Heart left ventricle (tissue), 16 donors: ENCODE results near the gene CLEC4D. TPM values are rescaled to one million over a fixed set of nuclear protein-coding genes. Genes with fewer than 3 reads are reported as not detected.

Source experiments
- ATAC-seq, 4 donors: fragments of 200-7000 bp; cut with Tn5 transposase; one replicate each; pipeline ENCODE4 v1.9.1; 2020 to 2022; ENCODE audit warnings: moderate library complexity in 4 of 4, mild to moderate bottlenecking in 3 of 4, moderate number of reproducible peaks in 1 of 4
- DNase-seq, 5 donors: peaks; one replicate each; pipeline ENCODE4 v3.0.0-alpha.2; 2020
- H3K27ac ChIP-seq, 12 donors: fragments of 200-600 bp; sonication (generic) in 4 of 12; one replicate each; pipeline versions ENCODE4 v1.5.0 to v1.8.0; 2016 to 2022; ENCODE audit warnings: mild to moderate bottlenecking in 2 of 12
- H3K27me3 ChIP-seq, 9 donors: fragments of 200-600 bp; sonication (generic) in 2 of 9; one replicate each; pipeline versions ENCODE4 v1.5.1 to v1.8.0; 2016 to 2022; ENCODE audit warnings: mild to moderate bottlenecking in 3 of 9
- H3K36me3 ChIP-seq, 9 donors: fragments of 200-600 bp; sonication (generic) in 2 of 9; one replicate each; pipeline versions ENCODE4 v1.5.0 to v1.8.0; 2018 to 2022; ENCODE audit warnings: mild to moderate bottlenecking in 2 of 9
- H3K4me1 ChIP-seq, 12 donors: fragments of 200-600 bp; sonication (generic) in 4 of 12; one replicate each; pipeline versions ENCODE4 v1.5.0 to v1.8.0; 2016 to 2022; ENCODE audit warnings: mild to moderate bottlenecking in 3 of 12
- H3K4me3 ChIP-seq, 12 donors: fragments of 200-600 bp; sonication (generic) in 4 of 12; one replicate each; pipeline versions ENCODE4 v1.5.0 to v1.8.0; 2017 to 2022; ENCODE audit warnings: mild to moderate bottlenecking in 9 of 12, moderate library complexity in 4 of 12
- H3K9me3 ChIP-seq, 12 donors: fragments of 200-600 bp; sonication (generic) in 4 of 12; one replicate each; pipeline versions ENCODE4 v1.5.0 to v1.8.0; 2016 to 2022; ENCODE audit warnings: mild to moderate bottlenecking in 1 of 12
- POLR2A ChIP-seq, 2 donors: fragments of 450-650 bp; IDR thresholded peaks; one replicate each; pipeline ENCODE4 v1.6.1; 2017; ENCODE audit warnings: antibody characterized with exemption in 2 of 2, mild to moderate bottlenecking in 2 of 2, moderate library complexity in 2 of 2
- WGBS, 4 donors: extraction: QIAGEN DNeasy Blood & Tissue Kit in 2 of 4; methylation state at CpG; one replicate each; pipeline versions ENCODE4 v1.1.5 to v1.1.7; 2013 to 2018; 5-methylcytosine and 5-hydroxymethylcytosine counted together
- intact Hi-C, 10 donors: fragments of 100-400 bp; cut with DNase I; formaldehyde crosslinking; loops; one replicate each; pipeline versions ENCODE4 v1.11.1 to v1.14.2; 2022
- polyA plus RNA-seq, 2 donors: library from polyadenylated mRNA; stranded (reverse); fragments of 200-250 nt; gene quantifications; one replicate each; pipeline ENCODE4 v1.2.3, GENCODE V29; 2013
- total RNA-seq, 9 donors: library from RNA; depleted of rRNA in 2 of 9; stranded (reverse); fragments of >200 nt in 2 of 9; fragmentation: NEBNext Ultra II Directional in 3 of 9; extraction: Animal tissue kit (Norgen Biotek cat#: 25700) in 3 of 9; gene quantifications; one replicate each; pipeline versions ENCODE4 v1.1.0 to v1.2.4, GENCODE V29; 2016 to 2023
- TF ChIP-seq, protein P1 (sequence below), 12 donors: fragments of 200-600 bp; sonication (generic) in 4 of 12; IDR thresholded peaks; one replicate each; pipeline versions ENCODE4 v1.5.0 to v1.8.0; 2018 to 2022; ENCODE audit warnings: antibody characterized with exemption in 12 of 12, mild to moderate bottlenecking in 5 of 12
- donor health status: ischemic (EF 13 %, LVEDD 7.1; RV severe dilation, severe dysfunction).
- donor health status: healthy with polysubstance abuse.
- donor health status: DM: no; HTN: yes; CAD: no.
- donor health status: DM: no; HTN: no; CAD: no.
- donor health status: ischemic (EF 25% LVEDD 6.9; RV normal size, moderate dysfunction).
- donor health status: ischemic (EF 25% LVEDD 5.7; RV mildly dilated, moderate dysfunction).
- donor health status: healthy.
- donor health status: DM: yes; HTN: yes; CAD: no.
- donor health status: ischemic (EF 35%, LVEDD 5.7; RV mildly dilated, moderate dysfunction).
- donor health status: nonischemic (EF 11% LVEDD 7.7; RV severe dilation, severe dysfunction).
- donor health status: DM: yes; HTN: yes; CAD: no.
- donor health status: PGD.
- donor health status: ischemic (EF 29% LVEDD 5.4; RV normal size, mild dysfunction).
- donor health status: nonischemic (EF 23%, LVEDD 6.1; RV moderate dilation, normal function).

CLEC4D gene
- total and polyA plus RNA-seq, 11 donors: 0.10 to 0.72 (median 0.30) TPM; not detected in 5

DNA sequence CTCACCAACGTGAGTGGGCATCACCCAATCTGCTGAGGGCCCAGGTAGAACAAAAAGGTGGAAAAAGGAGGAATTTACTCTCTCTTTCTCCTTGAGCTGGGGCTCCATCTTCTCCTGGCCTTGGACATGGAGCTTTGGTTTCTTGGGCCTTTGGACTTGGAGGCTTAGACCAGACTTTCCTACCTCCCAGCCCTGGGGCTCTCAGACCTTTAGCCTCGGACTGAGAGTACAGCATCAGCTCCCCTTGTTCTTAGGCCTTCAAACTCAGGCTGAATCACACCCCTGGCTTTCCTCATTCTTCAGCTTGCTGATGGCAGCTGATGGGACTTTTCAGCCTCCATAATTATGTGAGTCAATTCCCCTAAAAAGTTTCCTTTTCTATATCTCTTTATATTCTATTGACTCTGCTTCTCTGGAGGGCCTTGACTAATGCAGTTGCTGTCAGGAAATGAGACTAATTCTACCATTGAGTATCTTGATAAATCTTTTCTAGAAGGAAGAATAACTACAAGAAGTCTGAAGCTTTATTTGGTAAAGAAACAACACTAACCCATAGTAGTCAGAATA, 43.3 kb downstream of the CLEC4D start:
- H3K36me3 ChIP-seq: no peaks in the 10 kb centered on the region
- ATAC-seq (no peak), DNase-seq (no peak)
- WGBS, 4 donors: 70 to 77% (median 74%) methylated on average over 2 of the region's 2 CpGs
- H3K4me3 ChIP-seq: no peak overlapping the region
- no peaks in the 10 kb centered on the region for H3K4me1 ChIP-seq
- H3K9me3 ChIP-seq: peaks cover 0 to 6% (median 0%) of the 10 kb centered on the region in 12 donors
- no peak overlapping the region for H3K27ac ChIP-seq
- intact Hi-C loops: loop anchor here in 1 of 10 donors (10.0 kb wide), 1 partner anchor 318 kb away; no protein-coding TSS in a partner anchor
- no peaks in the 10 kb centered on the region for H3K27me3 ChIP-seq
- TF ChIP-seq, protein P1, sequence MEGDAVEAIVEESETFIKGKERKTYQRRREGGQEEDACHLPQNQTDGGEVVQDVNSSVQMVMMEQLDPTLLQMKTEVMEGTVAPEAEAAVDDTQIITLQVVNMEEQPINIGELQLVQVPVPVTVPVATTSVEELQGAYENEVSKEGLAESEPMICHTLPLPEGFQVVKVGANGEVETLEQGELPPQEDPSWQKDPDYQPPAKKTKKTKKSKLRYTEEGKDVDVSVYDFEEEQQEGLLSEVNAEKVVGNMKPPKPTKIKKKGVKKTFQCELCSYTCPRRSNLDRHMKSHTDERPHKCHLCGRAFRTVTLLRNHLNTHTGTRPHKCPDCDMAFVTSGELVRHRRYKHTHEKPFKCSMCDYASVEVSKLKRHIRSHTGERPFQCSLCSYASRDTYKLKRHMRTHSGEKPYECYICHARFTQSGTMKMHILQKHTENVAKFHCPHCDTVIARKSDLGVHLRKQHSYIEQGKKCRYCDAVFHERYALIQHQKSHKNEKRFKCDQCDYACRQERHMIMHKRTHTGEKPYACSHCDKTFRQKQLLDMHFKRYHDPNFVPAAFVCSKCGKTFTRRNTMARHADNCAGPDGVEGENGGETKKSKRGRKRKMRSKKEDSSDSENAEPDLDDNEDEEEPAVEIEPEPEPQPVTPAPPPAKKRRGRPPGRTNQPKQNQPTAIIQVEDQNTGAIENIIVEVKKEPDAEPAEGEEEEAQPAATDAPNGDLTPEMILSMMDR (IDR thresholded peaks at IDR 0.05): no peak
- TF ChIP-seq POLR2A (IDR thresholded peaks at IDR 0.05): no peak

DNA sequence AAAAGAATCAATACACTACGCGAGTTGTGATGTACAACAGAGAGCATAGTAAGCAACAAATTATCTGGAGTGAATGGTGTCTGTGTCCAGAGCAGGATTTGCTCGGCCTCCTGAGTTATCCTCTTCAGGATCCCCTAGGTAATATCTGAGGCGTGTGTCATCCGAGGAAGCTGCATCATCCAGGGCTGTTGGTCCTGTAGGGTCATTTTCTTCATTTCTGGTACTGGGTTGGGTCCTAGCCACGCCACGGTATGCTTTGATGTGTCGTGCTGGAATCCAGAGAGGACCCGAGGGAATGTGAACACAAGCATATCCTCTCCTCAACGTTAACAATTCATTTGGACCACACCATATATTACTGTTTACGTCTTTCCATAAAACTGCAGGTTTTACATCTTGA, 46.4 kb downstream of the CLEC4D start:
- peaks cover 0 to 27% (median 6%) of the 10 kb centered on the region in 12 donors for H3K9me3 ChIP-seq
- H3K27ac ChIP-seq: no peak overlapping the region
- no peak overlapping the region for H3K4me3 ChIP-seq
- H3K4me1 ChIP-seq: no peaks in the 10 kb centered on the region
- H3K27me3 ChIP-seq: no peaks in the 10 kb centered on the region
- ATAC-seq: no peak
- 67 to 83% (median 77%) methylated on average over 11 of the region's 11 CpGs for WGBS, 4 donors
- intact Hi-C loops: loop anchor here in 1 of 10 donors (10.0 kb wide), 1 partner anchor 315 kb away; no protein-coding TSS in a partner anchor
- no peak for DNase-seq
- H3K36me3 ChIP-seq: no peaks in the 10 kb centered on the region
- TF ChIP-seq, protein P1 (IDR thresholded peaks at IDR 0.05): no peak
- no peak for TF ChIP-seq POLR2A (IDR thresholded peaks at IDR 0.05)

DNA sequence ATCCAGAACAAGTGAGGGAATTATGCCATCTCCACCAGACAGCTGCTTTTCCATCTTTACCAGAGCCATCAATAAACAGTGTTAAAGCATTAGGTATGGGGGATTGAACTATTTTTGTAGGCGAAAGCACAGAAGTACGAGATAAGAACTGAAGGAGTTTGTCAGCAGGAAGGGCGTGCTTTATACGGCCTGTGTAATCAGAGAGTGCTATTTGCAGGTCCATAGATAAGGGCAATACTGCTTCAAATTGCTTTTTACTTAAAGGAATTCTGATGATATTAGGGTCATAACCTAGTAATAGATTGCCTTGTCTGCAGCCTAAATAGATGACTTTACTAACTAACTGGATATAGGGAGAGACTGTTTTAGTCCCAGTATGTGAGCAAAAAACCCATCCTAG, 47.7 kb downstream of the CLEC4D start:
- H3K4me1 ChIP-seq: peaks cover 0 to 7% (median 0%) of the 10 kb centered on the region in 12 donors
- peaks cover 0 to 27% (median 6%) of the 10 kb centered on the region in 12 donors for H3K9me3 ChIP-seq
- H3K27me3 ChIP-seq: no peaks in the 10 kb centered on the region
- intact Hi-C loops: no loop called here
- H3K27ac ChIP-seq: no peak overlapping the region
- H3K4me3 ChIP-seq: no peak overlapping the region
- no peaks in the 10 kb centered on the region for H3K36me3 ChIP-seq
- TF ChIP-seq POLR2A (IDR thresholded peaks at IDR 0.05): no peak
- TF ChIP-seq, protein P1 (IDR thresholded peaks at IDR 0.05): no peak
- DNase-seq (no peak), ATAC-seq (no peak)
- 12 to 23% (median 18%) methylated on average over 4 of the region's 4 CpGs for WGBS, 4 donors

DNA sequence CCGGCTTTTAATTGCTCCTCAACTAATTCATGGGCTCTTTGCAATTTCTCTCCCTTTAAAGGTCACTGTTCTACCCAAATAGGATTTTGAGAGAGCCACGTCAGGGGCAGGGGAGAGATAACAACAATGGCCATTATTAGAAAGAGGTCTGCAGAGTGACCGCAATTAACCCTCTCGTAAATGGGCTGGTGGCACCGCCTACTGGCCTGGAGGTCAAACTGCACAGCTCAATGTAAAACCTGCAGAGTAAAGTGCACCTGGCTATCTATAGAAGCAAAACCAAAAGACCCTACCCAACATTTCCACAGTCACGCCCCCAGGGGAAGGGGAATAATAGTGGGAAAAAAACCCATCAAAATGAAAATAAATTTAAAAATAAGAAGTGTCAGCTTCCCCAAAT, 49.0 kb downstream of the CLEC4D start:
- Histone ChIP-seq H3K9me3 (peaks cover 0 to 27% (median 6%) of the 10 kb centered on the region in 12 donors), H3K27ac (no peak overlapping the region), H3K4me1 (peaks cover 0 to 17% (median 0%) of the 10 kb centered on the region in 12 donors), H3K36me3 (no peaks in the 10 kb centered on the region), H3K4me3 (no peak overlapping the region), H3K27me3 (no peaks in the 10 kb centered on the region)
- WGBS, 4 donors: 63 to 94% (median 92%) methylated on average over 6 of the region's 6 CpGs
- DNase-seq (no peak), ATAC-seq (no peak)
- TF ChIP-seq POLR2A (IDR thresholded peaks at IDR 0.05): no peak
- TF ChIP-seq, protein P1 (IDR thresholded peaks at IDR 0.05): no peak
- intact Hi-C loops: no loop called here
